Measurements from ENCODE around the gene ZNF385C.

The ZNF385C gene

DNA sequence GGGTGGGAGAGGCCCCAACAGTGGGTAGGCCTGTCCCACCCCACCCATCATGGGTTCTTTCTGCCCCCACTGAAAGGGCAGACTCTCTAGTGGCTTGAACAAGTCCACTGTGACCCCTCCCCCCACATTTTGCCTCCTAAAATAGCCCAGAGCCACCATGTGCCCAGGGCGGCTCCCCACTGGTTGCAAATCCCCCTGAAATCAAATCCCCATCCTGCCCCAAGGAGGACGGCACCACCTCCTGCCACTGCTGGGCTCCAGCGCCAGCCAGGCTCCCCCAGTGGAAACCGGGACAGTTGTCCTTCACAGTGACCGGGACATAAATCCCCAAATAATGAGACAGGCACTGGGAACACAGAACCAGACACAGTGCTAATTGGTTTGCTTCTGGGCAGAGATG, 20.5 kb downstream of the ZNF385C start:
- DNase-seq: no peak

DNA sequence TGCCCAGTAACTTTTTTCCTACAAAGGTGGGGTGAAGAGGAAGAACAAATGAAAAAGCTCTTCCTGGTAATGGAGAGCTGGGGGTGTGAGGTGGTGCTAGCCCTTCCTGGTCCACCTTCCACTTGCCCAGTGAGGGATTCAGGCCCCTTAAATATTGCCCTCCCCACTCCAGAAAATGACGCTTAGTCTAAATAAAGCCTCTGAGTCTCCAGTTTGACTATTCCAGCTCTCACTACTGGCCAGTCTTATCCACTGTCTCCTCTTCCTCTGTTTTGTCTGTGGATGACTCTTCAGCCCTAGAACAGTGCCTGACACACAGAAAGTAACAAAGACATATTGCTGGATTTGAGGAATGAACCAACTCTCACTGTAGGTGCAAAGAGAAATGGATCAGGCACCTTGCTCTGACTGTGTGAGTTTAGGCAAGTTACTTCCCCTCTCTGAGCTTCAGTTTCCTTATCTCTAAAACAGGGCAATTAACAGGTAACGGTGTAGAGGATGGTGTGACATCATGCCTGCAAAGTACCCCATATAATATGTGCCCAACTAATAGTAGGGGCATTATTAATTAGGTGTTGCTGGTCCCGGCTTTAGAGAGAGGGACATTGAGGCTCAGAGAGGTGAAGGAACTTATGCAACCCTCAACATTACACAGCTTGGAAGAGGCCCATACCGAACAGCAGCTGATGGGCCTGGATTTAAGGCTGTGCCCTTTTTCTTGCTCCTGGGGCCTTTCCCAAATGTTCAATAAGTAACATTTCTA, 21.3 kb downstream of the ZNF385C start:
- no peak for DNase-seq

DNA sequence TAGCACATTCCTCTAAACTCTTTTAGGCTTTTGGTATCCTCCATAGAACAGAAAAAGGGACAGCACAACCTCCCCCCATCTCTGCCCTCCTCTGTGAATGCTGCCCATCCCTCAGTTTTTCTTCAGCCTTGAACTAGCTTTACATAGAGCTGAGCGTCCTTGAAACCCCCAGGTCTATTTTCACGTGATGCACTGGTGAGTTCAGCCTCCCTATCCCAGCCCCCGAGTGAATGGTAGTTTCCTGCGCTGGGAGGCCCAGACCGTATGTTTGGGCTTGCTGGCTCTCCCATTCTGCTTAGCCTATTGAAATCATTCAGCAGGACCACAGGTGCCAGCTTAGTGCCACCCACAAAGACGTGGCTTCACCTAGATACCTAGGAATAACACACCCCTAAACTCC, 22.5 kb downstream of the ZNF385C start:
- DNase-seq: no peak

DNA sequence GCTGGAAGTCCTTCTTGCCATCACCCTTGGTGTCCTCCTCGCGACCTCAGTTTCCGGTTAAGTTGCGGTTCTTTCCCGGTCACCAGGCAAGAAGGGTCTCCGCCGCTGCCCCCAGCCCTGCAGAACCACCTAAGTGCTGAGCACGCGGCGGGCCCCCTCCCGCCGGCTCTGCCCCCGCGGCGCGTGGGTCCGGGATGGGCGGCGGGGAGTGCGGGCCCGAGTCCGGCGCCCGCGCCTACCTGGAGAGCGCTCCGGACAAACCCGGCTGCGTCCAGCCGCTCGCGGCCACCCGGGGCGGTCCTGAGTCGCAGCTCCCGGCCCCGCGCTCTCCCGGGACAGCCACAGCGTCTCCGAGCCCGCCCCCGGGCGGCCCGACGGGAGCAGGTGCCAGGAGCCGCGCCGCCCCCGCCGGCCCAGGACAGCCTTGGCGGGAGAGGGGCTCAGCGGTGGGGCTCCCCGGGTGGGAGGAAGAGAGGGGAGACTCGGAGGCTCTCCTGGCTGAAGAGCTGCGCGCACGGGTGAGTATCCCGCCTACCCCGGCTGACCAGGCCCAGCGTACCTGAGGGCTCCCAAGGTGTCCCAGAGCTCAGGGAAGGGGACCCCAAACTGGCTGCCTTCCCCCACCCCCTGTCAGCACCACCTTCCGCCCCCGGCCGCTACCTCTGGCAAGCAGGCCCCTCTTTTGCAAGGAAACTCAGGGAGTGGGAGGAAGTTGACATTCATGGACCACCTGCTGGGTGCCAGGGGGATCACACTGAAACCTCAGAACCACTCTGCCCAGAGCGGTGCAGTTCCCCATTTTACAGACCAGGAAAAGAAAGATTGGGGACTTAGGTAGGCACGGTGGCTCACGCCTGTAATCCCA, 25.7 kb downstream of the ZNF385C start:
- DNase-seq: no peak

DNA sequence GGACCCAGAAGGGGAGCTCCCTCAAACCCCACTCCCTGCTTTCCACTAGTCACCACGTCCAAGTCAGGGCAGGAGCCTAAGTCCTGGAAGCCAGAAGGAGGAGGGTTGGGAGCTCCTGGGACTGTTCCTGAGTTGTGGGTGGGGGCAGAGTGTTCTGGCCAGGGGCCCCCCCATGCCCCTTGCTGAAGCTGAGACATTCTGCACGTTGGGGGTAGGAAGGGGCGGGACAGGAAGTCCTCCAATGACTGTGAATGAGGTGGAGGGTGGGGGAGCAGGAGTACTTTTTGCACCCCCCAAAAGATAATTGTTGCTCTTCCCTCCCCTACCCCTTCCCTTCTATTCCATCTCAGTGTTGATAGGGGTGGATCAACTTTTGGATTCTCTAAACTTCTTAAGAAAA, 26.5 kb downstream of the ZNF385C start:
- DNase-seq: no peak

DNA sequence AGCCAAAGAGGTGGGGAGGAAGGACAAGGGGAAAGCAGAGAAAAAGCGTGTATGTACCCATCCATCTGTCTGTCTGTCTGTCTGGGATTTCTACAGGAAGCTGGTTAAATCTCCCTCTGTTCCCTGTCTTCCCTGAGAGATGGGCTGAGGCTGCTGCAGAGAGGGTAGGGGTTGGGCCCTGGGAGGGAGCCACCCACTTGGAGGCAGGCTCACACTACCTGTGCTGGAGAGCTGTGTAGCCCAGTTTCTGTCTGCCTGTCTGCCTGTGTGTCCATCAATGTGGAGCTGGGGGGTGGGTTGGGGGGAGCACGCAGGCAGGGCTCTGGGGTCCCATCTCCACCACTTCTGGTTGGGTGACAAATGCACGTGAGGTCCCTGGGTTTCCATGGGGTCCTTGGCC, 29.3 kb downstream of the ZNF385C start:
- no peak for DNase-seq

DNA sequence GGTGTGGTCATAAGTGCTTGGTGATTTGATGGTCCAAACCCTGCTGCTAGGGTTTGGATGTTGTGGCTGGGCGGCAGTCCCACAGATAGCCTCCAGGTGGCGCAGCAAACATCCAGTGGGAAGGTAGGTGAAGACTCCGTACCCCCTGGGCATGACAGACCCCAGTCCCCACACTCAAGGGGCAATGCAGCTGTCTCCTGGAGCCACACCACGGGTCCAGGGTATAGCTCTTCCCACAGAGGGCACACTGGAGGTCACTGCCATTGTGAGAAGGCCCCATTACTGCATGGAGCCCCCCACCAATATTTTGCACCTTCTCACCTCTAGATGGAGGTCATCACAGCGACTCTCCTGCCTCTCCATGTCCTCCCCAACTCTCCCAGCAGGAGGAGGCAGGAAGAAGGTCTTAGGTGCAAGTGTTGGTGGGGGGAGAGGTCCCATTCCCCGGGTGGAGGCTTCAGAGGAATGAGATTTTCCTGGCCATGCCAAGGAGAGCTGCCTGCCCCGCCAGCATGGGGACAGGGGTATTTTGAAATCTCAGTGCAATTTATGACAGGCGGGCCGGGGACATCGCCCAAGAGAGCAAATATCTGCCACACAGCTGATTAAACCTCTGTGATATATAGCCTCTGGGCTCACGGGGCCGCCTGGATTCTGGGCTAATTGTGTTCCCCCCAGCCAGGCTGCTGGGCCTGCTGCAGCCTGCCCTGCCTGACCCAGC, 30.7 kb downstream of the ZNF385C start:
- DNase-seq: peak; percentile 41

DNA sequence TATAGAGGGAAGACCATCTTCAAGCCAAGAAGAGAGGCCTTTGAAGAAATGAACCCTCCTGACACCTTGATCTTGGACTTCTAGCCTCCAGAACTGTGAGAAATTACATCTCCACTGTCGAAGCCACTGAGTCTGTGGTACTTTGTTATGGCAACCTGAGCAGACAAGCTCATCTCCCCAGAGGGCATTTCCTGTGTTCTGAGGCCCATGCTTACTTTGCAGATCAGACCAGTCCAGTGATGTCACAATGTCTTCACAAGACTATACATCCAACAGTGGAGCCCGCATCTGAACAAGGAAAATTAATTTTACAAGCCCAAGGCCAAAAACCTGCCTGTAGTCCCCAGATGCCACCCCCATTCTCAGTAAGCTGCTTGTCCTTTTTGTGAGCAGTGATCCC, 33.1 kb downstream of the ZNF385C start:
- no peak for DNase-seq

DNA sequence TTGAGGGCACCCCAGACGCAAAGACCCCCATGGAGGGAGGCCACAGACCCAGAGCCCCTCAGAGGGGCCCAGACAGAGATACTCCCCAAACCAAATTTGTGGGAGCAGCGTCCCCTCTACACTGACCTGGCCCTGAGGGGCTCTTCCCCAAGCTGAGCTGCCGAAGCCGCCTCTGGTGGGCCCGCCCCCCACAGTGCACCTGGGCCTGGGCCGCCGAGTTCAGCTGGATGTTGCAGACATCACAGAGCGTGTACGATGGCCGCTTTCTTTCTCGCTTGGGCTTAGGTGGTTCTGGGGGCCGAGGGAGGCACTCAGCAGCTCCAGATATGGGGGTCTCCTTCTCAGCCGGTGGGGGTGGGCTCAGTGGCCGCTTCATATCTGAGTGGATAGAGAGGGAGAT, 35.6 kb downstream of the ZNF385C start:
- no peak for DNase-seq

DNA sequence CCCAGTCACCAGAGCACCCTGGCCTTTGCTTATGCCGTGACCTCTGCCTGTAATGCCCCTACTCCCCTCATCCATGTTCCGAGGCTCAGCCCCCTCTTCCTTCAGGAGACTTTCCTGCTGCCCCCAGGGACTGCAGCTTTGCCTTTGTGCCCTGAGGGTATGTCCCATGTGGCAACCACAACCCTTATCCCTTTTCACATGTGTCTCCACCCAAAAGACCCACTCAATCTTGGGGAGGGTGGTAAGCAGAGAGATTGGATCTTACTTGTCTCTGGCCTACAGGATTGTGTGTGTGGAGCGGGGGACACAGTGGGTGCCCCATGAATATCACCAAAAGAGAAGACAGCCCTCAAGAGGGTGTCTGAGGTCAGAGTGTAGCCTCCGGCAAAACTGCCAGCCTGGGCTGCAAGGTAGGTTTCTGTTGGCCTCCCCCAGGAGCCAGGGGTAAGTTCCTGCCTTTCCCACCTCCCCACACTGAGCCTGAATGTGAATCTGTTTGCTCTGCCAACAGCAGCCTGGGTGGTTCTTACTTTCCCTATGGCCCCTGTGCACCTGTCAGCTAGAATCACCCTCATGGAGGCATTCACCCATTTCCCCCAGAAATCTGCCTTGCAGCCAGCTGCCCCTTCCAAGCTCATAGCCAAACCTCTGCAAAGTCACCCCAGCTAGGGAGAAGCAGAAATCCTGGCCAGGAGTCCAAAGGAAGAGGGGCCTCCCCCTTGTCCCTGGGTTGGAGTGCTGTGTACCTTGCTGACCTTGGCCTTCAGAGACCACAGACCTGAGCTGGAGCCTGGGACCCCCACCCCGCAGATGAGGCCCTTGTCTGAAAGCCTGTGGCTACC, 36.4 kb downstream of the ZNF385C start:
- DNase-seq: no peak

DNA sequence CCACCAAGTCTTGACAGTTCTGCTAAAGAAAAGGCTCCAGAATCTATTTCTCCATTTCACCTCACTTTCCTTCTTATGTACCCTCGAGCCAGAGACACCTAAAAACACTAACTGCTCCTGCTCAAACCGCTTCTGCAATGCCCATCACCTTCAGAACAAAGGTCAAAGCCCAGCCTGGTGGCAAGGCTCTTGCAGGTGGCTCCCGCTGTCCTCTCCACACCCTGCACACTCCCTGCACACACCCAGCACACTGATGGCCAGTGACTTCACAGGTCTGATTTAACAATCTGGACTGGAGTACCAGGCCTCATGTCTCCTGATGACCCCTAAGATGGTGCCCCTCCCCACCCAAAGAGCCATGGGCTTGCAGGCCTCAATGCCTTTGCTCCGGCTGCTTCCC, 38.0 kb downstream of the ZNF385C start:
- no peak for DNase-seq

DNA sequence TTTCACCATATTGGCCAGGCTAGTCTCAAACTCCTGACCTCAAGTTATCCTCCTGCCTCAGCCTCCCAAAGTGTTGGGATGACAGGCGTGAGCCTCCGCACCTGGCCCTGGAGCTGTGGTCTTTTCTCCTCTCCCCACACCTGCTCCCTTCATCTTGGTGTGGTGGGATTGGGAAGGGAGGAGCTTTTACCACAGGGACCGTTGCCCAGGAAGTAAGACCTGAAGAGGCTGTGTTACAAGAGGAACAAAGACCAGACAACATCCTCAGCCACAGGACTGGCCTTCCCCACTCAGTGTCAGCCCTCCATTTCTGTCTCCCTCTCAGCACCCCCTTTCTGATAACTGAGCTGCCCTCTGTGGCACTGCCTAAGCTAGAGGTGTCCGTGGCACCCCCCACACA, 38.5 kb downstream of the ZNF385C start:
- DNase-seq: no peak

DNA sequence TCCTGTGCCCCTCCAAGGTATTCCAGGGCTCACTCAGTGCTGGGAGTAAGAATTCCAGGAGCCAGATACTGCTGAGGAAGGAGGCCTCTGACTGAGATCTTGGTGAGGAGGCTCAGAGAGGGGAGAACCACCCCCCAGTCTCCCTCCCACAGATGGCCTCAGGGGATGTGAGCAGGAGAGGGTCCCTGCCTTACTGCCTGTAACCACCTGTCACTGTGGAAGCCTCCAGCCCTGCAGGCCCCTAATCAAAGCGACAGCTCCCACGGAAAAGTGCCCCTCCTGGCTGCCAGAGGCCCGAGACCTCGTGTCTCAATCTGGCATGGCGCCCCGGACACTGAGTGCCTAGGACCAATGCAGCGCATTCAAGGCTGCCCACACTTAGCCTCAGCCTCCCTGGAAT, 40.2 kb downstream of the ZNF385C start:
- DNase-seq: no peak

DNA sequence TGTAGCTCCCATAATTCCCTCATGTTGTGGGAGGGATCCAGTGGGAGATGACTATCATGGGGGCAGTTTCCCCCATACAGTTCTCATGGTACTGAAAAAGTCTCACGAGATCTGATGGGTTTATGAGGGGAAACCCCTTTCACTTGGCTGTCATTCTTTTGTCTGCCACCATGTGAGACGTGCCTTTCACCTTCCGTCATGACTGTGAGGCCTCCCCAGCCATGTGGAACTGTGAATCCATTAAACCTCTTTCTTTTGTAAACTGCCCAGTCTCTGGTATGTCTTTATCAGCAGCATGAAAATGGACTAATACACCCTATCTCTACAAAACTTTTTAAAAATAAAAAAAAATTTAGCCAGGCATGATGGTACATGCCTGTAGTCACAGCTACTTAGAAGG, 41.6 kb downstream of the ZNF385C start:
- DNase-seq: no peak

DNA sequence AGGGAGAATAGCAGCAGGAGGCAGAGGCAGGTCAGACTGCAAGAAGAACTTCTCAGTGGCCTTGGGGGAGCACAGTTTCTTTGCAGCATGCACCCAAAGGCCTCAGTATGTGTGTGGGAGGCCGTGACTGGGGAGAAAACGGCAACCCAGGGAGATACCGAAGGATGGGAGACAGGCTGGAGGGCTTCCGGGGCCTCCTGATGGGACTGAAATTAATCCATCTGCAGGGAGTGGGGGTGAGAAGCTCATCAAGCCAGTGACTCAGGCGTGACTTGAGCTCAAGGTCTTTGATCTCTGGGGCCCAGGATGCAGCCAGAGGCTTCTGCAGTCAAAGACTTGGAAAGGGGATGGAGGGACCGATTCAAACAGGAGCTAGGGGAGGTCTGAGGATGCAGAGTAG, 42.8 kb downstream of the ZNF385C start:
- no peak for DNase-seq

DNA sequence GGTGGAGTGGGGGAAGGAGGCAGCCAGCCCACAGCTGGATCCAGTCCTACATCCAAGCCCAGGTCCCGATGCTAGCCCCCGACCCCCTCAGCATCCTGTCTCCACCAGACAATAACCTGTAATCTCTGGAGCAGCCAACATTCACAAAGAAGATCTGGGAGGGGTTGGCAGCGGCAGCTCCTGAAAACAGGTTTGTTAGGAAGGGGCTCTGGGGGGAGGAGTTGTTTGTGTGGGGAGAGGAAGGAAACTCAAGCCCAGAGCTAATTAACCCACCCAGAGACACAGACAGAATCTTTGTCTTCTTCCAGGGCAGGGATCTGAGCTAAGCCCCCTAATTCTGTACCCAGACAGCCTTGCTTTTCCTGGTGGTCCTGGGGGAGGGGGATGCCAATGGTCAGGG, 43.2 kb downstream of the ZNF385C start:
- DNase-seq: no peak

DNA sequence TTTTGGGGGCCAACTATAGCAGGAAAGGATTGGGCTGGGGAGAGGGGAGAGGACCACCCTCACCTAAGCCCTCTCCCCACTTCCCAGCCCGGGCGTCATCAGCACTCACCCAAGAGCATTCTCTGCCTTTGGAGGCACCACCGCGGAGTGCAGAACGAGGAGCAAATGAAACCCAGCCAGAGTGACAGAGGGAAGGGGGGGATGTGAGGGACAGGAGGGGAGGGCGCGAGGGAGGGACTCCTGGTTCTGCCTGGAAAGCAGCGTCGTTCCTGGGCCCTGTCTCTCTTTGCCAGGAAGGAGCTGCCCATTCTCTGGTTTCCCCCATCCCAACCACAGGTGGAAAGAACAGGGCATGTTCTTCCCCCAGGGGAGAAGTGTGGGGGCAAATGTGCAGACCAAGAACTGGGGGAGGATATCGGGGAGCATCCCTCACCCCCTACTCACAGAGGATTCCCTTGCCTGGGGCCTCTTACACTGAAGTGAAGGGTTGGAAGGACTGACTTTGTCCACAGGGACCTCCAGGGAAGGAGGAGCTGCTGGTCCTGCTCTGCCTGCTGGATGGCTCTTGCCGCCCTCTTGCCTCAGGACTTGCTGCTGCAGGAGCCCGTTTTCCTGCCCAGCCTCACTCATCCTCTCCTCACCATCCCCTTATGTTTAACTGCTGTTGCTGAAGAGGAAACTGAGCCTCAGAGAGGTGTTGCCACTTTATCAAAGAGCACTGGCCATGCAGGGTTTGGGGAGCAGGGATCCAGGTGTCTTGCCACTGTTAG, 44.4 kb downstream of the ZNF385C start:
- no peak for DNase-seq

DNA sequence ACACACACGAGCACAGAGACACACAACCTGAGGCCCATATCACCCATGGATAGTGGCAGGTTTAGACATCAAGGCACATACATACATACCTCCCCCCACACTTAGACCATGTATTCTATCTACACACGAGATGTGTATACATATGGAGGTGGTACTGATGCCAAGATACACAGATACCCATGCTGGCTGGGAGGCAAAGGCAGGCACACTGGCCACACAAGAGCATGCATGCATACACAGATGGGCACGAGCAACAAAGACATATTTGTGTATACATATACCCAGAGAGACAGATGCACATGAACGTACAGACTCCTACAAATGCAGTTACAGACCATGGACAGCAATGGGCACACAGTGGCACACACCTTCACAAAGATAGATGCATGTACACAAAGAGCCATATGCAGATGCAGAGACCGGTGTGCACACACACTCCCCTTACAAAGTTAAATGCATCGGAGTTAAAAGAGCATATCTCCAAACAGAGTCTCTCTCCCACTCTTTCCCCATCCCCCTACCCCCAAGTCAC, 45.9 kb downstream of the ZNF385C start:
- DNase-seq: no peak

DNA sequence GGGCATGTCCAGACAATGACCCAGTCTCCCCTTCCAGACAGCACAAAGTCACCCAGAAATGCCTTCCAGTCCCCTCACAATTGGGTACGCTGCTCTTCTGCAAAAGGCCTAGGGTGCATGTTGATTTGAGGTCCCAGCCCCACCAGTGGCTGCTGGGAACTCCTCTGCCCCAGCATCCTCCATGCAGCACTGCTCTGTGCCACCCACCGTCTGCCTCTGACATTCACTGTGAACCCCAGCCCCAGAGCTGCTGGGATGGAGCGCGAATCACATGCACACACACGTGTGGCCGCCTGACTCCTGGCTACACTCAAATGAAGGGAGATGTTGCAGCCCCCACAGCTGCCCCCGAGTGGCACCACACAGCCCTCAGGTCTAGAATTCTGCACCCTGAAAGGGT, 46.6 kb downstream of the ZNF385C start:
- no peak for DNase-seq

DNA sequence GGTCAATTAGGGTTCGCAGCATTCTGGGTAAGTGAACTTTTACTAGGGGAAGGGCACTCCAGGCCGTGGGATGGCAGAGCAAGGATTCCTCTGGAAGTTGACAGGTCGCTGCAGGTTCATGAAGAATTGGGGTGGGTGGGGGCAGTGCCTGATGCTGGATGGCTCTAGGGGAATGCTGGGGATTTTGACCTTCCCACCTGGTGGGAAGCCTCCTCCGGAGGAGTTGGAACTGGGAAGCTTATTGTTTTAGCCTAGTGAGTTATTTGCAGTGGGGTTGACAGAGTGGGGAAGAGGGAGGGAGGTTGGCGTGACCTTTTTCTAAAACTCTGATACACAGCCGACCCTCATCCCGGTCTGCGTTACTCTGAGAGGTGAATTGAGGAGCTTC, 47.3 kb downstream of the ZNF385C start:
- no peak for DNase-seq

DNA sequence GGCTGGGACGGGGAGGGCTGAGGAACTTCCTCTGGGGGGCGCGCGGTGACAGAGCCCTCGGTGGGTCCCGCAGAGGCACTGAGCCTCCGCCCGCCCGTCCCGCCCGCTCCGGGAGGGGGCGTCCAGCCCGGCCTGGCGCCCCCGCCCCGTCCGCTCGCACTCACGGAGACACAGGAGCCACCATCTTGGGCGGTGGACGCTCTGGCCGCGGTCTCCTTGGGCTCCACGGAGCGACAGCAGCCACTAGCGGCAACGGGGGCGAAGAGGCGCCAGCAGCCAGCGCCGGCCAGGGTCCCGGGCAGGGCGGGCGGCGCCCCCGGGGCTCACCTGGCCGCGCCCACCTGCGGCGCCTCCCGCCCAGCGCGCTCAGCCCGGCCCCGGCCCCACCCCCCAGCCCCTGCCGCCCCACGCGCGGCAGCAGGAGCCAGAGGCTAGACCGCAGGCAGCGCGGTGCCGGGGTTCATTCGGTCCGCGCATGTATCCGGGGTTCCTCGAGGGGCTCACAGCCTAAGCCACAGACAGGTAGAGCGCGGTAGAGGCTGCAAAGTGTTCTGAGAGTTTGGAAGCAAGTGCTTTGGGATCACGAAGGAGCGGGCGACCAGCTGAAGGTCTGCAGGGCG, 47.8 kb downstream of the ZNF385C start, which contains the start of gene C17orf113:
Gene C17orf113, minus strand, starts transcription at position 209 of the 620 bp plus-strand sequence. CDS start 7,225 bp downstream, outside the sequence.
- peak; percentile 51 for DNase-seq

All from fibroblast of skin of scalp (primary cell).